Fibroblast of the conjunctiva (primary cell): ENCODE measurements around the gene CABLES2.
A peak's percentile ranks its signal among the peaks of the same experiment; 100 is the strongest.

Experiments used
- DNase-seq: peaks from one replicate; pipeline ENCODE4 v3.0.0-alpha.2; 2010; ENCODE audit warnings: low read depth

The CABLES2 gene

DNA sequence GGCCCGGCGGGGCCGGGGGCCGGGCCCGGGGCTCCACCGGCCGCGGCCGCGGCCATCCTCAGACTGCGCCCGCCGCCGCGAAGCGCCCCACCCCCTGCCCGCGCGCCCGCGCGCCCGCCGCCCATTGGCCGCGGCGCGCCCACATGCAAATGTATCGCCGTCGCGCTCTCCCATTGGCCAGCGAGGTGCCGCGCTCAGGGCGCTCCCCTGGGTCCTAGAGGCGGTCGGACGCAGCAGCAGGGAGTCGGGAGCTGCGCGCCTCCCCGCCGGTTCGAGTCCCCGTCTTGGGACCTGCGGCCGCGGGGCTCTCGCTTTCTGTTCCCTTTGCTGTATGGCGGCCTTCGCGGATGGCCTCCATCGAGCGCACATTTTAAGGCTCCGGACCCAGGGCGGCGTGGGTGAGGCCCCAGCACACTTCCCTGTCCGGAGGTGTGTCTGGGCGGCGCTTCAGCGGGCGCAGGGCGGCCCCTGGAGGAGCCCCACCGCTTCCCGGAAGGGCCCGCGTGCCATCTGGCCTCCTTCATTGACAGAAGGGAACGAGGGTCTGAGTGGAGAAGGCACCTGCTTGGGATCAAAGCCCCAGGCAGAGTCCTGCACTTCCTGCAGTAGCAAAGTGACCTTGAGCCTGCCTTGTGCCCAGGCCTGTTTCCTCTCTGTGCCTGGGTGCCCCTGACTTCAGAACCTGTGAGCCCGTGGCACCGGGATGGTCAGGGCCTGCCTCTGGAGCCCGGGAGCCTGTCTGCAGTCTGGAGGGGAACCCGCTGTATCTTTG is at the start of gene CABLES2:
Gene CABLES2, minus strand, starts transcription at position 65 of the 772 bp plus-strand sequence. Its CDS starts 9 bp downstream, at position 56.
- peak; percentile 83 for DNase-seq

- DNase-seq: no peak
These were observed 48.8 kb upstream of the CABLES2 start for GRCh38 chr20:62455929-62456328.

DNA sequence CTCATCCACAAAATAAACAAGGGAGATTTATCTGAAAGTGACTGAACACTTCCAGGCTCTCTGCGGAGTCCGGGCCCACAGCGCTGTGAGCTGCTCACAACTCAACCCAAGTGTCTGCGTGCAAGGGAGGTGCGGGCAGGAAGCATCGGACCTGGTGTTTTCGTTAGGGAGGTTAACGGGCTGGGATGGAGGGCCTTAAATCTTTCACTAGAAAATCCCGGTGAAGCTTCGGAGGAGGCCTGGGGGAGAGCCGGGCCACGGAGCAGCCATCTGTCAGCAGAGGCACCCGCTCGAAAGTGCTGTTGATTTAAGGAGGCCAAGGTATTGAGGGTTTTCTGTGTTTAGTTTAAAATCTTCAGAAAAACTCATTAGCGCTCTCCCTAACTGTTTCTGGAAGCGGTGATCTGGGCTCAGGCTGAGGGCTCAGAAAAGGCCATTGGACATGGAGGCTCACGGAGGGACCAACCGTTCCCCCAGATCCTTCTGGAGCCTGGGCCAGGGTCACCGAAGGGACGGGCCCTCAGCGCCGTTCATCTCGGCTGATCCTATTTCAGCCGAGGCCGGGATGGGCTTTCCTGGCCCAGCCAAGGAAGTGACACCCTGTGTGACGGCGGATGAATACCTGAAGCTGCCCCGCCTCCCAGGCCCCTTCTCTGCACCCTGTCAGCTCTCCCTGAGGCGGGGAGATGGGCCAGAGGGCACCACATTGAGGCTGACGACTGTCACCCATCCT is 48.0 kb upstream of the CABLES2 start:
- DNase-seq: no peak

DNA sequence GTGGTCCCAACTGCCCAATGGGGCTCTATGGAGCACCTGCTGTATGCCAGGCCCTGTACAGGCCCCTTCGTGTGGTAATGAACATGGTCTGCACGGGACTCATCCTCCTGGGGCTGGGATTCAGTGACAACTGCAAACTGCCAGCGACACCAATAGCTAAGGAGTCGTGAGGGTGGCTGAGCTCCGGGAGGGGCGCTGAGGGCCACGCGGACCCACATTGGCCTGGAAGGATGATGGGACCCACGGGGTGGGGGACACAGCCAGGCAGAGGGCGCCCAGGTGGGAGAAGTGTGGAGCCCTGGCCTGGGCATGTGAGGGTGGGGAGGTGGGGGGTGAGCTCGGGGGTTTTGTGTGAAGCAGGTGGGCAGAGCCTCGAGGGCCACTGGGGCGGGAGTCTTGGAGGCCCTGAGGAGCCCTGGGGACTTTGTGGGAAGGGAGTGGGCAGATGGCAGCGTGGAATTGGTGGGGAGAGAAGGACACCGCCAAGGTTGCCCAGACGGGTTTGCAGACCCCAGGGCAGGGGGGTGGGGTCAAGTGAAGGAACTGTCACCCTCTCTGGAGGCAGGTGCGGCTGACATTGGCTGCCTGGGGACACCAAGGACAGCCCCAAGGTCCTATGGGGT is 46.2 kb upstream of the CABLES2 start:
- no peak for DNase-seq

- DNase-seq: no peak
These were observed 45.5 kb upstream of the CABLES2 start for GRCh38 chr20:62452475-62453095.

DNA sequence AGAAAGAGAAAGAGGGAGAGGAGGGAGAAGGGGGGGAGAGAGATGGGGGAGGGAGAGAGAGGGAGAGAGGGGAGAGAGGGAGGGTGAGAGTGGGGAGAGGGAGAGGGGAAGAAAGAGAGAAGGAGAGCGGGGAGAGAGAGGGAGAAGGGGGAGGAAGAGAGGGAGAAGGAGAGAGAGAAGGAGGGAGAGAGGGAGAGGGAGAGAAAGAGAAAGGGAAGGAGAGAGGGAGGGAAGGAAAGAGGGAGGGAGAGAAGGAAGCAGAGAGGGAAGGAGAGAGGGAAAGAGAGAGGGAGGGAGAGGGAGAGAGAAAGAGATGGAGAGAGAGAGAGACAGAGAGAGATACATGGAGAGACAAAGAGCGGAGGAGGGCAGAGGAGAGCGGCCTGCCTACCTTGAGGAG is 44.9 kb upstream of the CABLES2 start:
- DNase-seq: no peak

DNA sequence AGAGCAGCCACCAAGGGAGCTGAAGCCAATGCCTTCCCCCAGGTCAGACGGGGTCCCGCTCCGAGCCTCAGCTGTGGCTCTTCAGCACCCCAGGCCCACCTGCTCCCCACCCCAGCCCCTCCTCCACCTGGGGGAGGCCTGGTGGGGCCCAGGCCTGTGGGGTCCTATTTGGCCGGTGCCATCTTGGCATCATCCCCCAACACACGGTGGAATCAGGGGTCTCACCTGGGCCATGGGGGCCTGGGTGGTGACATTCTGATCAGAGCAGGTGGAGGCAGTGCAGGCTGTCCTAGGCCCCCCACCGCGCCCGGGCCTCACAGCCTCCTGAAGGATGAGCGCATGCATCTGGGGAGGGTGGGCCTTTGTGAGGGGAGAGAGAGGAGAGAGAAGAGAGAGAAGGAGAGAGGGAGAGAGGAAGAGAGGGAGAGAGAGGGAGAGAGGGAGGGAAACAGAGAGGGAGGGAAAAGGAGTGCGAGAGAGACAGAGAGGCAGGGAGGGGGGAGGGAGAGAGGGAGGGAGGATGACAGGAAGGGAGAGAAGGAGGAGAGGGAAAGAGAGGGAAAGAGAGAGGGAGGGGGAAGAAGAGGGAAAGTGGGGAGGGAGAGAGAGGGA is 44.2 kb upstream of the CABLES2 start:
- no peak for DNase-seq

- no peak for DNase-seq
These were observed 43.0 kb upstream of the CABLES2 start for GRCh38 chr20:62449951-62450691.

DNA sequence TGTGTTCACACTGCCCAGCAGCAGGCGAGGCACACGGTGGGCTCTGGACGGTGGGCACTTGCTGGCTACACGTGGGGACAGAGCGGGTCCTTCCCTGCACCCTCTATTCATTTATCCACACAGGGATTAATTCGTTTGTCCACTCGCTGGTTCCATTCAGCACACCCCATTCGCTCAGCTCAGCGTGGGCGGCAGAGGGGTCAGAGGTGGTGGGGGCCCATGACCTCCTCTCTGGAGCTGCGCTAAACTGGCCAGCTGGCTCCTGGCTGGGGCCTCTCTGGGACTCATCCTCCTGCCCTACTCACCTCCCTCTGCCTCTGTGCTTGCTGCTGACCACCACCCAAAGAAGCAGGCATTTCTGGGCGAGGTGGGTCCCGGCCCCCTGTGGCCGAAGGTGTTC is 41.7 kb upstream of the CABLES2 start:
- no peak for DNase-seq

DNA sequence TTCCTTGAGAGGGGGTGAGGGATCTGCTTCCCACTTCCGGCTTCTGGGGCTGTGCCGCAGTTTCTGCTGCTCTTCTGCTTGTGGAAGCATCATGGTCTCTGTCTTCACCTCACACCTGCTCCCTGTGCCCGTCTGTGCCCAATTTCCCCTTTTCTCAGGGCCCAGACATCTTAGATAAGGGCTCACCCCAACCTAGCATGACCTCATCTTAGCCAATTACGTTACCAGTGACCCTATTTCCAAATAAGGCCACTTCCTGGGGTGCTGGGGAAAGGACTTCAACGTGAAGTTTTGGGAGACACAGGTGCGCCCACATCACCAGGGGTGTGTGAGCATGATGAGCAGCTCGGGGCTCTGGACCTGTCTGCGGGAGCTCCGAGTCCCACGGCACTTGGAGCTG is 41.0 kb upstream of the CABLES2 start:
- DNase-seq: no peak

- DNase-seq: no peak
These were observed 40.1 kb upstream of the CABLES2 start for GRCh38 chr20:62446888-62447869.

GRCh38 chr20:62446481-62446880 is 39.4 kb upstream of the CABLES2 start:
- no peak for DNase-seq

- DNase-seq: no peak
These were observed 38.7 kb upstream of the CABLES2 start for GRCh38 chr20:62445553-62446340.

GRCh38 chr20:62444286-62444685 is 37.2 kb upstream of the CABLES2 start:
- DNase-seq: no peak

DNA sequence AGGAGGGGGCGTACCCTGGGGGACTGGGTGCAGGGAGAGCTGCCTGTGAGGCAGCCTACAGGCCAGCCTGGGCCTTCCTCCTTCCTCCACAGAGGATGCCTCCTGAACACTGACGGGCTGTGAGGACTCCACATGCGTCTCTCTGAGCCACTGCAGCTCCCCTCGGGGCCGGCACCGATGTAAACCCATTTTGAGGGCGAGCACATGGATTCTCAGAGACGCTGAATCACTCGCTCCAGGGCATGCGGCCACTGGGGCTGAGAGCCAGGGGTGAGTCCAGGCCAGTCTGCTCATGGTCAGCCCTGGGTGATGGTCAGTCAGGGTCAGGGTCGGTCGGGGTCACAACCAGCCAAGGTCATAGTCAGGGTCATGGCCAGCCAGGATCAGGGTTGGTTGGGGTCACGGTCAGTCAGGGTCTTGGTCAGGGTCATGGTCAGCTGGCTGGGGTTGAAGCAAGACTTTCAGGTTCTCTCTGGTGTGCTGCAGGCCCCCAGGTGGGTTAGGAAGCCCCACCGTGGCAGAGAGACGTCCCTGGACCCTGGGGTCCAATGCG is 35.0 kb upstream of the CABLES2 start:
- no peak for DNase-seq

GRCh38 chr20:62439218-62439617 is 32.1 kb upstream of the CABLES2 start:
- no peak for DNase-seq

- DNase-seq: no peak
These were observed 30.8 kb upstream of the CABLES2 start for GRCh38 chr20:62437927-62438326.

- no peak for DNase-seq
These were observed 30.4 kb upstream of the CABLES2 start for GRCh38 chr20:62437496-62437895.

DNA sequence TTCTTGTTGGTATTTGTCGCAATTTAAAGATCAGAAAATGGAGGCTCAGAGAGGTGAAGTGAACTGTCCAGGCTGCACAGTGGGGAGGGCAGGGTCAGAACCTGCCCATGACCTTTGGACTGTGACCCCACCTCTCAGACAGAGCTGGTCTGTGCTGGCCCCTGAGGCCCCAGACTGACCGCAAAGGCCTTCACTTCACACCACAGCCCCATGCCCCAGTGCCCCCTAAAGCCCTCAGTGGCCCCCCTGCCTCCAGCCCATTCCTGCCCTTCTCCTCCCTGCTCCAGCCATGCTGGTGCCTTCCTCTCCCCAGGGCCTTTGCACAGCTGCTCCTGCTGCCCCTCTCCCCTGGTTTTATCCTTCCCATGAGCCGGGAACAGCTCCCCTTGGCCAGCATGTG is 29.6 kb upstream of the CABLES2 start:
- no peak for DNase-seq
